ENCODE results near the gene NELL1.

The NELL1 gene

DNA sequence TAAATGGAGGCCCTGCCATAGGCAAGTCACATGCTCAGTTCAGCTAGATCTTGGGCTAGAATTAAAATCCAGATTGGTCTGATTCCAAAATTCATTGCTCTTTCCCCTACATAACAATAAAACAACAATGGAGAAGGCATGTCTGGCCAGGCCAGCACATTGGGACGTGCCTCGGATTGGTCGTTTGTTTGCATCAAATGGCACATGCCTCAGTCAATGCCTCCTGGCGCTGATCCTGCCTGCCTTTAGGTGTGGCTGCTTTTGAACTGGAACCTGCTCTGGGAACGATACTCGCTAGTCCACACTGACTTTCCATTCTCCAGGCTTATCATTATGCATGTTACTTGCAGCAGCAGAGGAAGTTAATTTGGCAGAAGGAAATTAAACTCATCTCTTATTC lies 322.1 kb downstream of the NELL1 start:
- DNase-seq = no peak

DNA sequence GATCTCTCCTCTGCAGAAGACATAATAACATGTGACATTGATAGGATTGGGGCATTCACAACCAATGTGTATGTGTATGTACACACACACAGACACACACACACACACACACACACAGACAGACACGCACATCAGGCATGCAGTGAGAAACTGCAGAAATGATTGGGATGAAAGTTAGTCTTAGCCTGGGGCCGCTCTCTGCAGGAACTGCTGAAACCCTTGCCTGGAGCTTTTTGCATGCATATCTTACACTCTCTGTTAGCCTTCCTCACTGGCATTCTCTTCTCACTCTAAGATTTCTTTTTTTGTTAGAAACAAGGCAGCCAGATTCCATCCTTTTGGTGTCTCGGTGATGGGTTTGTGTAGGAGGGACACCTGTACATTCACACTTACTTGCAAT lies 337.9 kb downstream of the NELL1 start:
- DNase-seq = no peak

DNA sequence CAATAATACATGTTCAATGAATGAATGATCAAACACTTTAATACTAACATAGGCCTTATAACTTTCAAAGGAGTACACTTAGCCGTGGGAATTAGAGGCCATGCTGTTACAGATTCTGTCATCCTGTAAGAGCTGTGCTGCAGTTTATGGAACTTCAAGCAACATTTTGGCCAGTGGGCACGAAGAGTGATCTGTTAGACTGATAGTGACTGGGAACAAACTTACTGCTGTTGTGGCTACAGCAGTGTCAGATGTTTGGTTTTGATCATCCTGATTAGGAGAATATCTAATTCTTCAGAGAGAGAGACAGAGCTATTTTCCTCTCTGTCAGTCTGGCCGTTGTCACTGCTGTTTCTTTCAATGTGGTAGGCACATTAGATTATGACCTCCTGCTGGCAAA lies 348.9 kb downstream of the NELL1 start:
- no peak for DNase-seq

DNA sequence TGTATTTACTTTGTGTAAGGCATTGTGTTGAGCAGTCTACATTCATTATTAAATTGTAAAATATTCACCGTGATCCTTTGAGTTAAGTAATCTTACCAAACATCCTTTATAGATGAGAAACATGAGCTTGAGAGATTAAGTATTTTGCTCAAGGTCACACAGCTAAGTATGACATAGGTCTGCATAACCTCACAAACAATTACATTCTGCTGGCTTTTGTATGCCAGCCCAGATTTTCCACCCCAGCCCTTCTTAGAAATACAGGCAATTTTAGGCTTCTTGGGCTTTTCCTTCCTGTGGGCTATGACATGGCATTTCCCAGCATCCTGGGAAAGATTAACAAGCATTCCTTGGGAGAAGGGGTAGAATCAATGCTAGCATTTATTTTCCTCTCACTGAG lies 357.3 kb downstream of the NELL1 start:
- no peak for DNase-seq

DNA sequence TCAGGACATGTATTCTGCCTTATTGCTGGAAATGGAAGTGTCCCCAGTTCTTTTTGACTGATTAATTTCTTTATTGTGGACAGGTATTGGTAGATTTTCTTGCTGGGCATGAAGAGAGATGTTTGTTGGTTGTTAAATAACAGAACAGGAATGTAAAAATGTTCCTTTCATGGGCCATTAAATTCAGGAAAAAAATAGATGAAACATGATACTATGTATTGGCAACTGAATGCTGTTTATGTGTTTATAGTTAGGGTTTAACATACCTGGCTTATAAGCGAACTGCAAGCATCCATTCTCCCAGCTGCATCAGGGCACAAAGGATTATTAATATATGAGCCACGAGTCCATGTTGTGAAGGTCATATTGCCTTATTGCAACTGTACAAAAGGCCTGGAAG lies 368.5 kb downstream of the NELL1 start:
- DNase-seq = no peak

DNA sequence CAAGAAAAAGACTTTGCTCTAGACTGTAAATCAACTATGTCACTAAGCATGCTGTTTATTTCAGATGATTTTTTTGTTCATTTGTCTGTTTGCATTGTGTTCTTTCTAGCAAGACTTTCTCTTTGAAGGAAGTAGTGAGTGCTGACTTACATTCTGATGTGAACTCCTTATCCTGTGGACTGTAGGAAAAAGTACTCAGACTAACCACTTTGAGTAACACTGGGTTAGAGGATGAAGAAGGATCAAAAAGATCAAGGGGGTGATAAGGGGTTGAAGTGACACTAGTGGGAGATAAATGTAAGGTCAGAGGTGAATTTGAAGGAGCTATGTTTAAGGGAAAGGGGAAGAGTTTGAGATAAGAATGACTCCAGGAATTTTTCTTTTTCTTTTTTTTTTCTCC lies 369.4 kb downstream of the NELL1 start:
- DNase-seq = no peak

DNA sequence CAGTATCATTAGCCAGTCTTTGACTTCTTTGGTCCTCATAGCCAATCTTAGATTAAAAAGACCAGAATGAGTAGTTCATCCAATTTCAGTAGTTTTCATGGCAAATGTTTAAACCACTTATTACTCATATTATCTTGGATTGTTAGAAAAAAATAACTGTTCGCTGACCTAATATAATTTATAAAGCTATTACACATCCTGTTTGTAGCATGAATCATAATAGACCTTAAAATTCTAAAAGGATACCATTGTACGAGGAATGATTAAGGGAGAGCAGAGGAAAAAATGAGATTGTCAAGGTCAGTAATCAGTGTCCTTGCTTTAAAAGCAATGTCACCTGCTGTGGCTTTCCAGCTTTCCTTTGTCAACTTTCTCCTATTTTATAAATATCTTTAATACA lies 371.2 kb downstream of the NELL1 start:
- no peak for DNase-seq

DNA sequence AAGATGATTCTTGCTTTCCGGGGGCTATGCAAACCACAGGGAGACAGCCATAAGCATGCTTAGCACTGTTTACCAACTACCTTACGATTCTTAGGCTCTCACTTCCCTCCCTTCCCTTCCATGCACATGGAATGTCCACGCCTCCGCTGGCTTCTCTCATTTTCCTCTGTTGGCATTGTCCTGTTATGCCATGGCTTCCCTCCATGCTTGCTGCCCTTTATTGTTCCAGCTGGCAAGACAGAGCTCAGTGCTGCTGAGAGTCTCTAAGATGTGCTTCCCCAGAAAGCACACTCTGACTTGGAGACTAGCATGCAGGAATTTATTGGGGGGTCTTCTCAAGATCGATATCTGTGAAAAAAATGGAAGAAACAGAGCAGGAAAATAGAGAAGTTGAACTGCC lies 379.2 kb downstream of the NELL1 start:
- no peak for DNase-seq

DNA sequence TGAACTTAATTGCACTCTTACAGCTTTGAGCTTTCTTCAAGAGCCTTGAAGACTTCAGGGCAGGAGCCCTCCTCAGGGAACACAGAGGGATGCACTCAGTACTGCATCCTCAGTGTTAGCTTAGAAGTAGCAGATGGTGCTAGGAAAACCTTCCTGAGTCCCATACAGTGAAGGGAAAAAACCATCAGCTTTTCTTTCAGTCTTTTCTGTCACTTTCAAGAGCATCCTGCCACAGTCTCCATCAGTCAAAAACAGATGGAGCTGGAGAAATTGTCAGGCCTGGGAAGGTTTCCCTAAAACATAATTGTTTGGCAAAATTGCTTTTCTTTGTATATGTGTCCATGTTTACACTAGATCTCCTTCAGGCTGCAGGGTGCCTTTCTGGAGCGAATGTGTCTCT lies 384.1 kb downstream of the NELL1 start:
- no peak for DNase-seq

DNA sequence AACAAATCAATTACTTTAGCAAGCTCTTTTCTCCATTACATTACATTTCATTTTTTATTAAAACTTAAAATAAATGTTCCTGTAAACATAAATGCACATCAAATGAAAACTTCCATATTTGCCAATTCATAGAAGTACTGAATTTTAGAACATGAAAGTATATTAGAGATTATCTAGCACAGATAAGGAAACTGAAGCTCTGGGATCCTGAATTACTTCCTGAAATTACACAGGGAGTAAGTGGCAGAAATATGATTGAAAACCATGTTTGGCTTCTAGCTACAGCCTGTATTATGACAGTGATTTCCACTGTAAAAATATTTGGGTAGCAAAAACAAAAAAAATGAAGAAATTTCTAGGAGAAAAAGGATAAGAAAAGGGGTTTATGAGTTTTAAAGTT lies 387.3 kb downstream of the NELL1 start:
- DNase-seq = no peak

DNA sequence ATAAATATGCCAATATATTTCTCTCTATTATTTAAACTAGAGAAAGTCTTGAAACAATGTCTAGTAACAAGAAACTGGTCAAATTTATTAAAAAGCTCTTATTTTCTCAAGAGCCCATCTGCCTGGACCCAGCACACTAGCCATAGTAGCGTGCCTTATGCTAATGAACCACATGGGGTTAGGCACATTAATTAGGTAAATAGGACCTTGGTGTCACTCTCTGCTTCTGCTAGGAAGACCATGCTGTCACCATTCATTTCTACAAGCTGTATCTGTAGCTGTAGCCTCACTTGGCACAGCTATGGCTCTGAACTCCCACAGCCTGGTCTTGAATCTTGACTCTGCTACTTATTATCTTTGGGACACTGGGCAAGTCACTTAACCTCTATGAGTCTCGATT lies 390.5 kb downstream of the NELL1 start:
- no peak for DNase-seq

DNA sequence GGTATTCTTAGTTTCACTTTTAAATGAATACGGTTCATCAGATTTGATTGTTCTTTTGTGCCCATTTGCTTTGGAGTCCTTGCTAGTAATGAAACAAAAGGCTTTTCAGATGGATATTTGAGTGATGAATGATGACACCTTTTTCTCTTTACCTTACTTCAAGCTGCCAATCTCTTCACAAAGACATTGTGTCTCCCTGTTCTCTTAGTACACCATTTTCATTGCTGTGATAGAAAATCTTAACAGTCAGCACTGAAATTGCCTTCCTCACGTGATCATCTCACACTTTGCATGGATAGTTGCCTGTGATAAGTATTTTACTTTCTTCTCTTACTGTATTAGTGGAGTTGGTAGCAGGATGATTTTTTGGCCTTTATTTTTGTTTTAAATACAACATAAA lies 396.6 kb downstream of the NELL1 start:
- no peak for DNase-seq

DNA sequence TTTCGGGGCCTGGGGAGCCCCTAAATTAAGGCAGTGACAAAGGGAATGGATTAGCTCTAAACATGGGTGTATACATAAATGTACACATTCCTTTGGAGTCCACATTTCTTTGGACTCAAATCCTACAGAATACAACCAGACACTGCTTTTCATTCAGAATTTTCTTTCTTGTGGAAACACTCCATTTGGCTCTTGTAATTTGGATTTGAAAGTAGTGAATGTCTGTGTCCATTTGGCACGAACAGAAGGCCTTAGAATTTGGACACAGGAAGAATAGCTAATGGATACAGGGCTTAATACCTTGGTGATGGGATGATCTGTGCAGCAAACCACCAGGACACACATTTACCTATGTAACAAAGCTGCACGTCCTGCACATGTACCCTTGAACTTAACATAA lies 399.5 kb downstream of the NELL1 start:
- no peak for DNase-seq

DNA sequence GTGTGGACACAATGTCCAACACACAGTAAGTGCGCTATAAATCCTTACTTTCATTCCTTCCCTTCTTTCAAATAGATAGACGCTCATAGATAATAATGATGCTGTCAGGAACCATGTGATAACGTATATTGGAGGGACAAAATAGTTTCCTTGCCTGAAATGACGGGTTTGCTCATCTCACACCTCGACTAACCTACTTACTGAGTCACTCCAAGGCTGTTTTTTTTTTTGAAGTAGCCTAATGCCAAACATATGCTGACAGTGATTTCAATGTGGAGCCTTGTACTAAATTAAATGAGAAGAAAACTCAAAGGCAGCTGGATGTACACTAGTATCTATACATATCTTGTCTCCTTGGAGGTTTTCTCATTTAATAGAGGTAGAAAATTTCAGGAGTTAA lies 400.5 kb downstream of the NELL1 start:
- DNase-seq = no peak

DNA sequence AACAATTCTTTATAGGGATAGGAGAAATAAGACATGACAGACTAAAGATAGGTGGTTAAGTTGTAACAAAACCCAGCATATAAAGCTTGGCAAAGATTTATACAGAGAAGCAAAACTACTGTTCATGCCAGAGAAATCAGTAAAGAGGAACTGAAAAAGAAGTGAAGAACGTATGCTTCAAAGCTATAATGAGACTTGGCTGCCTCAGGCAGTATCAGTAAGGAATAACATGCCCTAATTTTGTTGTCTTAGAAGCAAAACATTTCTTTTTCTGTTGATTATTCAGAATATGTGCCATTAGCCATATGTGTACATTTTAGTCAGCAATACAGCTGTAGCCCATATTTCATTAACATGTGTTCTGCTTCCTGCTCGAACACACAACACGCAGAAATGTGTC lies 403.2 kb downstream of the NELL1 start:
- no peak for DNase-seq

DNA sequence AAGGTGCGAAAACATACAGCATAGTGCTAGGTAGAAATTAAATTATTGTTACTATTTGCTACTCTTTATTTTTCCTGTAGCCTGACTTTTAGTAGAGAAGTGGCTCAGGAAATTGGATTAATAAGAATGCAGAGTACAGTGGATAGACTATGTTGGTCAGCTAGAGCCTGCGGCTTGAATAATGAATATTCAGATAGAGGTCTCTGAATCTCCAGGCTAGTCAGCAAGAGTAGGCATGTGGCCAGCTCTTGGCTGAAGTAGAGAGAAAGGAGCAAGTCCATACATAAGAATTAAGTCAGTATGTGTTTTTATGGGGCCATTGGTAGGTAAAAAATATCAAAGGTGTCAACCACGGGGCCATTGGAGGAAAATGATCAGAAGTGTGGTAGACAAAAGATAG lies 413.5 kb downstream of the NELL1 start:
- DNase-seq = no peak

DNA sequence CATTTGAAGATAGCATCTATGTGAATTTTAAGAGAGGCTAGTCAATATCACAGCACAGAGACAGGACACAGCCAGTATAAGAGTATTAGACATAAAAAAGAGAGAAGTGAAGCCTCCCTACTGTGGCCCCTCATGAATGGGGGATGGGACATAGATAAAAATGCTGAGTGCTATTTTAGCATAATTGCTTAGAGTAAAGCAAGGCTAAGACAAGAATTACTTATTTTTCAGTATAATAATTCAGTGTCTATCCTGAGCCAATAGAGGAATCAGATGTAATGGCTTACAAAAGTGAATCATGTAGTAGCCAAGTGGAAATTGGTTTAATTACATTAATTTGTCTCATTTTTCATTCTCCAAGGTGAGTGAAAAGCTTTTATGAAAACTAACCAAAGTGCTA lies 419.5 kb downstream of the NELL1 start:
- no peak for DNase-seq

DNA sequence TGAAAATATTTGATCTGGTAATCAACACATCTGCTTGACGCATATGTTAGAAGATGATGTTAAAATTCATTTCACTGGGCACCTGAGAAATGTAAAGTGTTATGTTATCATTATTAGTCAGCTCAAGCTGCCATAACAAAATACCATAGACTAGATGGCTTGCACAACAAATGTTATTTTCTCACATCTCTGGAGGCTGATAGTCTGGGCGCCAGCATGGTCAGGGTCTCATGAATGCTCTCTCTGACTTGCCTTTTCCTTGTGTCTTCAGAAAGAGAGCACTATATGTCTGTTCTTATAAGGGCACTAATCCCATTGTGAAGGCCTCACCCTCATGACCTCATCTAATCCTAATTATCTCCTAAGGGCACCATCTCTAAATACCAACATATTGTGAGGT lies 435.3 kb downstream of the NELL1 start:
- DNase-seq = no peak

DNA sequence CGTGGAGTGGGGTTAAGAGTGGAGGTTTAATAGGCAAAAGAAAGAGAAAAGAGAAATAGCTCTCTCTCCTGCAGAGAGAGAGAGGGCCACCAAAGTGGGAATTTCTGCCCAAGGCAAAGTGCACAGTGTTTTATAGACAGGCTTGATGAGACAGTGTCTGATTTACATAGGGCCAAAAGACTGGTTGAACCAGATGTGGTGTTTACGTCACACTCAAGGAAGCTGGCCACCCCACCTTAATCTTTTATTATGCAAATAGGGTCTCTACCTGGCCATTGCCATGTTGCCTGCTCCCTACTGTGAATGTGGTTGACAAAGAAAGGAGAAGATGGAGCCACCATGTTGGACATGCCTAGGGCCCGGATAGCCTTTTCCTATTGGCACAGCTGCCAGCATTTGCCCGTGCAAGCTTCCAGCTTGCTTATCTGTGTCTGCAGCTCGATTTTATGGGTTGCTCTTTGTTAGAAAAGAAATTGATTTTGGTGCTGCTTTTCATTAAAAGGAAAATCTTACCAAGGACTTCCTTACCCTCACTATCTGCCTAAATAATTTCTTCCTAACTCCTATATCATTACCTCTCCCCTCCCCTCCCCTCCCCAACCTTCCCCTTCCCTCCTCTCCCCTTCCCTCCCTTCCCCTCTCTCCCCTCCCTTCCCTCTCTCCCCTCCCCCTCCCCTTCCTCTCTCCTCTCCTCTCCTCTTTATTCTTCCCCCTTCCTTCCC lies 436.0 kb downstream of the NELL1 start:
- no peak for DNase-seq

DNA sequence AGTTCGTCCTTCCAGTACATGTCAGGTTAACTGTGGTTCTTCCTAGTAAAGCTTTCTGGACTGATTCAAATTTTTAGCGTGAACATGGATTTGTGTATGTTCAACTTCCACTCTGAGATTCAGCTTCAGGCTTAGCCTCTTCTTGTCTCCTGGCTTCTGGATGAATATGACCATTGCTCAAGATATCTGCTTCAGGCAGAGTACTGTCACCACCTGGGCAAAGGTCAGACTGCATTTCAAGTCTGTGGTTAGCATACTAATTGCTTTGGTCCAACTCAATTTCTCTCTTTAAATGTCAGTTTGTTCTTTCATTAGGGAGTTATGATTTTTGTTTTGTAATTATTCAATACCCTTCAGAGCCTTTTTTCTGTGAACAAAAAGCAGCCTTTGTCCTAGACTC lies 440.0 kb downstream of the NELL1 start:
- no peak for DNase-seq

DNA sequence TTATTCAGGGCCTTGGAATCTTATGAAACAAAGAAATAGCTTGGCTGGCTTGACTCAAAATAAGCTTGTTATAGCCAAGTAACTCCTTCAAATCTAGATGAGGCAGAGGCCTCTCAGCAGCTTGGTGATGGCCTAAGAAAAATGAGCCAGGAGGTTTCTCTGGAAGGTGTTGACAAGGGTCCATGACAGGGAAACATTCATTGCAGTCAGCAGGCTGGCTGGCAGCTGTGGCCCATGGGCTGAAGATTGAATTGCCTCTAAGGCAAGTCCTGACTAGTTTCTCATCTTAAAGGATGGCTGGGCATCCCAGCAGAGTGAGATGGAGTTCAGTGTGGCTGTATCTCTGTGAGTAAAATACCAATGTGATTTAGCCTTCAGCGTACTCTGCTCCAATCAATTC lies 441.0 kb downstream of the NELL1 start:
- no peak for DNase-seq

DNA sequence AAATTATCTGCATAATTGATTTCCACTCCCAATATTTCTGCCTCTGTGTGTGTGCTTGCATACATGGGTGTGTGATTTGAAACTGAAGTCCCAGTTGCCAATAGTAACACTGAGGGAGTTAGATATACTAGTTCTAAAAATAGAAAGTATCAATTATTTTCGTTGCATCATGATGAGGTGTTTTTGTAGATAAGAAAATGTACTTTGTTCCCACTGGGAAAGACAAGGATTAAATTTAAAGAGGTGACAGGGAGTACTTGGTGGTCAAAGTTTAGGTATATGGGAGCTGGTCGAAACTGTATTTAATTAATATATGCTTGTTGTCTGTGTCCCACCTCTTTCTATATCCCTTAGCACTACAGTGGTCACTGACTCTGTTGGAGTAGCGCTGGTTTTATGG lies 444.5 kb downstream of the NELL1 start:
- DNase-seq = no peak

DNA sequence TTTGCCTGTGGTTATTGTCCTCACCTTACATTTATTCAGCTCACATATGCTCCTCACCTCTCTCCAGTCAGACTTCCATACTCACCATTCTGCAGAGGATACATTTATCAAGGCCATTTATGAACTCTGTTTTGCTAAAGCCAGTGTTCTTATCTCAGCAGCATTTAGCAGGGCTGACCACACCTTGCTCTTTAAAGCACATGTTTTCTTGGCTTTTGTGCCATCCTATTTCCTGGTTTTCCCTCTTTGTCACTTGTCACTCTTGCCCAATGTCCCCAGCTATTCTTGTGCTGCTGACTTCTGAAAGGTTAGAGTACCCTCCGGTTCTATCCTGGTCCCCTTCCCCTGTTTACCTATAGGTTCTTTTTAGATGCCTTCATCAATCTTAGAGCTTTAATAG lies 446.6 kb downstream of the NELL1 start:
- DNase-seq = no peak

DNA sequence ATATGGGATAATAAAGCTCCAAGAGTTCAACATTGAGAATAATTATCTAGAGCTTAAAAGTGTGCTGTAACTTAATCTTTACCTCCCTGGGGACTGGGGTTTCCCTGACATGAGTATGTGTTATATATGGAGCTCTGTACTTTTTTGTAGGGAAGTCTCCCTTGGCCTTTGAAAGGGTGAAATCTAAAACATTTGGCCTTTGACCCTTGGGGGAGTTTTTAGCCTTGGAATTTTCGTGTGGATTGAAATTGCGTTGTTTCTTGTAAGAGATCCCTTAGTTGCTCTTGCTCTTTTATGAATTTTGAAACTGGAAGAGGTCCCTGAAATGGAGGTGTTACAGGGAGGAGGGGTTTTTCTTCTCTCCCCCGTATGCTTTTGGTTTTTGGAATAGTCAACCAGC lies 450.0 kb downstream of the NELL1 start:
- DNase-seq = no peak

DNA sequence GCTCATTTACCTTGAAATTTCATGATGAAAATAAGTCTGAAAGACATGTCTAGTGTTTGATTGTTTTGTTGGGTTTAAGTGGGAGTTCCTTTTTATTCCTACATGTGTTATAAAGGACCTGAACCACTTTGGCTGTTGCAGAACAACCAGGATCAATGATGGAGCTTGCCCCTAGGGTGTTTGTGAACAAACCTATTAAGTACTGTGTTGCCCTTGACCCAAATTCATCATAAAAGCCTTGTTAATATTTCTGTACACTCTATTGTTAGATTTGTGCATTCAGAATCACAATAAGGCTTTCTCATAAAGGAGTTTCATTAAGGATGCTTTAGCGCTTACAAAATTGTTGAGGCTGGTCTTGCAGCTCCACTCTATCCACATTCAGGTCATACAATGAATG lies 452.6 kb downstream of the NELL1 start:
- no peak for DNase-seq

DNA sequence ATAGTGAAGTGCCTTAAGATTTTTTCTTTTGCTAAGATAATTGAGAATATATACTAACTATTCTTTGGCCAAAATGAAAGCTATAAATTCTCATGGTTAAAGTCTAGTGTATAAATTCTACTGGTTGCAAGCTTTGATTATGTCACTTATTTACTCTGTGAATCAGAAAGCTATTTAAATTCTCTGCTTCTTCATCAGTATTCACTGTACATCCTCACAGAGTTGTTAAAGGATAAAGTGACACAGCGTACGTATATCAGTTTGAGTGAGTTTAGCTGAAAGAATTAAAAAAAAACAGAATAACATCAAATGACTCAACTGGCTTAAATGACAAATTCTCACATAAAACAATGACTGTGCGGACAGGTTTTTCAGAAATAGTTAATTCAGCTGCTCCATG lies 453.1 kb downstream of the NELL1 start:
- DNase-seq = no peak

Data from activated naive CD4-positive, alpha-beta T cell (primary cell).